HG02623 (cell line): ENCODE results near the gene ASPHD1.
"Not testable (repeated sequence)": the region's sequence is repeated elsewhere in the genome, so short reads cannot be mapped to it uniquely, and the experiment has no call there.

ENCODE experiments used
- ATAC-seq: cut with Tn5 transposase; IDR thresholded peaks from one replicate; pipeline ENCODE4 v1.9.1; 2021; ENCODE audit warnings: moderate library complexity; ENCODE audit not compliant: unreplicated experiment

ASPHD1 gene, protein sequence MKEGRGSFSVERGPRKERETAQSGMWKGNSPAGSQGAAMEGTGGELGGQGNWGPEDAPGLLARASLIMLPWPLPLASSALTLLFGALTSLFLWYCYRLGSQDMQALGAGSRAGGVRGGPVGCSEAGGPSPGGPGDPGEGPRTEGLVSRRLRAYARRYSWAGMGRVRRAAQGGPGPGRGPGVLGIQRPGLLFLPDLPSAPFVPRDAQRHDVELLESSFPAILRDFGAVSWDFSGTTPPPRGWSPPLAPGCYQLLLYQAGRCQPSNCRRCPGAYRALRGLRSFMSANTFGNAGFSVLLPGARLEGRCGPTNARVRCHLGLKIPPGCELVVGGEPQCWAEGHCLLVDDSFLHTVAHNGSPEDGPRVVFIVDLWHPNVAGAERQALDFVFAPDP

DNA sequence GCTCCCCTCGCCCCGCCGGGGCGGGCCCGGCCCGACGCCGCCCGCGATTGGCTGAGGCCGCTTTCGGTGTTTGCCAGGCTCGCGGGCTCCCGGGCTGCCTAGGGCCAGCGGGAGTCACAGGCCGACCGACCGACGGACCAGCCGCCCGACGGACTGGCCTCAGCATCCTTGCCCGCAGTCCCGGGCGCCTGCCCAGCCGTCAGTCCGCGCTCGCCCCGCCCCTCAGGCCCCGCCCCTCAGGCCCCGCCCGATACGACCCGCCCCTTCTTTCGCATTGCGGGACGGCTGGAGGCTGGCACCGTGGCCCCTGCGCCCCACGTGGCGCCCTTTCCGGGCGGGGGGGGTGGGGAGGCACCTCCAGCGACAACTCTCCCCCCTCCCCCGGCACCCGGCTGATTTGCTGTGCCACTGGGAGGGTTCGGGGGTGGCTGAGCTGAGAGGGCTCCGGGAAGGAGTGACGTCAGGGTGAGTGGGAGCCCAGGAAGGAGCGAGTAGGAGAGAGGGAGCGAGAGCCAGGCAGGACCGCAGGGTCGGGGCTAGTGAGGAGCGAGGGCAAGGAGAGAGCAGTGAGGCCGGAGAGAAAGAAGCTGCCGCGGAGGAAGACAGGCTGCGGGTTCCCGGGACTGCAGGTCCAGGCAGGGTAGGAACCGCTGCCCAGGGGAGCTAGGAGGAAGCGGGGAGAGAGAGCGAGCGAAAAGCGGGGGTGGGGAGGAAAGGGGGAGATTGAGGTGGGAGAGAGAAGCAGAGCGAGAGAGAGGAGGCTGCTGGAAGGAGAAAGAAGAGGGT lies at the start of gene ASPHD1:
TSS of gene ASPHD1 (plus strand) at position 387 of the 786 bp plus-strand sequence. CDS start 484 bp downstream, outside the sequence.
- peak; percentile 52 for ATAC-seq

- no peak for ATAC-seq
Measured at GRCh38 chr16:29850998-29851397, 49.3 kb upstream of the ASPHD1 start.

GRCh38 chr16:29852654-29853053 lies 47.6 kb upstream of the ASPHD1 start:
- no peak for ATAC-seq

DNA sequence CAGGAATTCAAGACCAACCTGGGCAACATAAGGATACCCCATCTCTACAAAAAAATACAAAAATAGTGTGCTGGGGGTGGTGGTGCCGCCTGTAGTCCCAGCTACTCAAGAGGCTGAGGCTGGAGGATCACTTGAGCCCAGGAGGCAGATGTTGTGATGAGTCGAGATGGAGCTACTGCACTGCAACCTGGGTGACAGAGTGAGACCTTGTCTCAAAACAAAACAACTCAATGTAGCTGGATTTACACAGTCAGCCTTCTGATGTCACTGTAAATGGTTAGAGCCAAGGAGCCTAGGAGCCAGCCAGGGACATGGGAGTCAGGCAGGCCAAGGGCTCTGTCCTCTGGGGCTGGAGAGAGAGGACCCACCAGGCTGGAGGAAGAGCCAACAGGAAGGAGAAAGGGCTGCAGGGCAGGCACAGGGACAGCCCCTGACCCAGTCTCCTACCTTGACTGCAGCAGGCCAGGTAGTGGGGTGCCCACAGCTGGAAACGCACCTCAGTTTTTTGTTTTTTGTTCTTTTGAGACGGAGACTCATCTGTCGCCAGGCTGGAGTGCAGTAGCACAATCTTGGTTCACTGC lies 45.7 kb upstream of the ASPHD1 start:
- ATAC-seq, result no peak

- ATAC-seq, result no peak
Measured at GRCh38 chr16:29857133-29857760, 43.0 kb upstream of the ASPHD1 start.

GRCh38 chr16:29858149-29858849 lies 42.0 kb upstream of the ASPHD1 start:
- no peak for ATAC-seq

GRCh38 chr16:29858974-29859373 lies 41.3 kb upstream of the ASPHD1 start:
- ATAC-seq, result no peak

- ATAC-seq, result no peak
Measured at GRCh38 chr16:29860218-29860617, 40.1 kb upstream of the ASPHD1 start.

- ATAC-seq, result peak; percentile 4
Measured at GRCh38 chr16:29862383-29862883, 37.9 kb upstream of the ASPHD1 start.

DNA sequence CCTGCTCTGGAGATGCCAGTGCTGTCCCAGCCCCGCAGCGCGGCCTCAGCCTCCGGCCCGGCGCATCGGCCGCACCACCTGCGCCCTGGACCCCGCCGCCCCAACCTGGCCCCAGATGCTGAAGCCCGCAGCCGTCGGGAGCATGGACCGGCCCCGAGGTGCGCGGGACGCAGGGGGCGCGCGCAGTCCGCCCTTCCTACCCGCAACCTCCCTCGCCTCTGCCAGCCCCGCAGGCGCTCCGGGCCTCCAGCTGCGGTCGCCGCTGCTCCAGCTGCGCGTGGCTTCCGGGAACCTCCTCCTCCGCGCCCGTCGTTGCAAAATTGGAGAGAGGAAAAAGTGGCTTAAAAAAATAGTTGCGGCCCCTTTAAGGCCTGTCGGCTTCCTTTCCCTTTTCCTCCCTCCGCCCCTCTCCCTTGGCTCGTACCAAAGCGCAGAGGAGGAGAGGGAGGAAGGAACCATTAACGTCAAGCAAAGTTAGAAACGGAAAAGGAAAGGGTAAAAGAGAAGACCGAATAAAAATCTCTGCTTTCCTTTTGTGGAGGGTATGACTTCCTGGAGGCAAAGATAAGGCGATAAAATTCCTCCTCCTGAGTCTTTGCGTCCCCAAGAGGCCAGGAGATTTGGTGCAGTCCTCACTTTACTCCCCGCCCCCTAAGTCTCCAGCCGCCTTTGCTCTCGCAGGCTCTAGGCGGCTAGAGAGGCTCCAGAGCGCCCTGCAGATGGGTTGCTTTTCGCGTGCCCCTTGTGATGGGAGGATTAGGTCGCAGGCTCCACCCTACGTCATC lies 37.2 kb upstream of the ASPHD1 start, which contains the start of gene CDIPT:
TSS of gene CDIPT (minus strand) at position 343 of the 785 bp plus-strand sequence. CDS start 369 bp downstream, outside the sequence.
- ATAC-seq, result peak; percentile 97

GRCh38 chr16:29863669-29863984 lies 36.7 kb upstream of the ASPHD1 start:
- ATAC-seq, result no peak

- ATAC-seq, result no peak
Measured at GRCh38 chr16:29864205-29864604, 36.1 kb upstream of the ASPHD1 start.

DNA sequence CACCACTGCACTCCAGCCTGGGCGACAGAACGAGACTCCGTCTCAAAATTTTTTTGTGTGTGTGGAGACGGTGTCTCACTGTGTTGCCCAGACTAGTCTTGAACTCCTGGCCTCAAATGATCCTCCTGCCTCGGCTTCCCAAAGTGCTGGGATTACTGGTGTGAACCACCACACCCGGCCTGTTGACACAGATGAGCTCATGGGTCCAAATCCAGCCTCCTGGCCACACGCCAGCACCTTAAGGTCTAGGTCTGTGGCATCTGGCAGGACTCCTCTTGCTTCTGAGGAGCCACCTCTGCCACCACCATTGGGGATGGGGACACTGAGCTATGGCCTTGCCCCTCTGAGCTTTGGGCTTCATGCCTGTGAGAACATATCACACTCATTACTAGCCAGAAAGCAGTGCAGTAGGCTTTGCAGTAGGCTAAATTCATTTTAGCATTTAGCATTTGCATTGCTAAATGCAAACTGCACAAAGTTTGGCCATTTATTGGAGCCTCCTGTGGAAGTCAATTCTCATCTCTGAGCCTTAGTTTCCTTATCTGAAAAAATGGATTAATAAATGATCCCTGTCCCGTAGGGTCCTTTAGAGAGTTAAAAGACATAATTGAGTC lies 31.8 kb upstream of the ASPHD1 start:
- ATAC-seq, result no peak

GRCh38 chr16:29869067-29869466 lies 31.2 kb upstream of the ASPHD1 start:
- ATAC-seq, result not testable (repeated sequence)

DNA sequence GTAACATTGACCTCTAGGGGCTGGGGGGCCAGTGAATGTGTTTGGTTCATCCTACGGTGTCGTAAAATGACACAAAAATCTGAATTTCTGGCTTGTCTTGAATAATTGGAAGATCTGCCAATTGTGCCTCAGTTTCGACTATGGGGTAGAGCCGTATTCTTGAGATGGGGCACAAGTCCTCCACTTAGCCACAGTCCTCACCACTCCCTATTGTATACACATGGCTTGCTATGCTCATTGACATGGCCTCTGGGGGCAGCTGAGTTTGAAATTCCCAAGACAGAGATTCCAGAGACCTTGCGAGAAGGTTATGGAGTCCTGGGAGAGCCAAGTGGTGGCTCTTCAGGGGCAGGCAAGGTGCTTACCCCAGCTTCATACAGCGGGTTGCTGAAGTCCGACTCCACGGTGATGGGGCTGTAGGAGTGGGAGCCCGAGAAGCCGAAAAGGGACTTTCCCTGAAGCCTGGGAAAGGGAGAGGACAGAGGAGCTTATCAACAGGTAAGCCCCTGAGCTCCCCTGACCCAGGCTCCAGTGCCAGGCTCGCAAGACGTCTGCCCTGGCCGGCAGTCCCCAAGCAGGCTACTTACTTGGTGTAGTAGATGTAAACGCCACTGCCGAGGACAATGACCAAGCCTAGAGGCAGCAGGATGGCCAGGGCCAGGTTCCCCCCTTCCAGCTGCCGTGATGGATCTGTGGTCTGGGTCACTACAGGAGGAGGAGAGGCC lies 28.3 kb upstream of the ASPHD1 start:
- ATAC-seq, result no peak

GRCh38 chr16:29873319-29873718 lies 27.0 kb upstream of the ASPHD1 start:
- no peak for ATAC-seq

DNA sequence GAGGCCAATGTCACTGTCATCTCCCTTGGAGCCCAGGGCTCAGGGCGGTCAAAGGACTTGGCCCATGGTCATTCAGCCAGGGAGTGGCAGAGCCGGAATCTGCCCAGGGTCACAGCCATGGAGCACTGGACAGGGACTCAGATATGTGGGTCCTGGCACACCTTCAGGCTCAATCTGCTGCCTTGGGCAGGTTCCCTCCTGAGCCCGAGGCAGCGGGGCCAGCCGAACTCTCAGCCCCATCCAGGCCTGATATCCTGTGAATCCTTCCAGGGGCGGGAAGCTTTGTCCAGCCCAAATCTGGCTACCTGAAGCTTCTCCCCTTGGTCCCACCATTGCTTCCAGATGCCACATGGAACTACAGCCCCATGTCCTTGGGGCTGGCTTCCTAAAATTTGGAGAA lies 25.1 kb upstream of the ASPHD1 start:
- no peak for ATAC-seq

DNA sequence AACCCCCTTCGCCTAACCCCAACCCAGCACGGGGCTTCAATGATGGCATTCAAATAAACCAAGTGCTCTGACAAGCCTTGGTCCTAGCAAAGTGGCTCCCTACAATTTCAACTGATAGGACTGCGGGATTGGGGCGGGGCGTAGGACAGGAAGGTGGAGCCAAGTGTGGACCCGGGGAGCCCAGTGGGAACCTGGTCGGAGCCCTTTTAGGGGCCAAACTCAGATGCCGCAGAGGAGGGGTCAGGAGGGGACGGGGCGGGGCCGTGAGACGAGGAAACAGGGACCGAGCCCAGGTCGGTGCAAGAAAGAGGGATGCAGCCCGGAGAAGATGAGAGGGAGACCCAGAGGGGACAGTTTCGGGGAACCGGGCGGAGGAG lies 24.1 kb upstream of the ASPHD1 start:
- ATAC-seq, result no peak
